ACC112 (cell line): ENCODE measurements around the gene TMEM203.
"Not testable (repeated sequence)": the region's sequence is repeated elsewhere in the genome, so short reads cannot be mapped to it uniquely, and the experiment has no call there.

Experiments
- H2AFZ ChIP-seq: fragments of 200-600 bp; sonication (generic); one replicate; pipeline ENCODE4 v1.6.0; 2017; ENCODE audit warnings: antibody characterized with exemption, low read length; ENCODE audit not compliant: unreplicated experiment
- H3K27ac ChIP-seq: fragments of 200-600 bp; sonication (generic); 2 replicates; pipeline ENCODE4 v1.5.1; 2014; ENCODE audit warnings: low read depth, mild to moderate bottlenecking, antibody characterized with exemption, low read length, moderate library complexity
- H3K27me3 ChIP-seq: fragments of 200-600 bp; sonication (generic); 2 replicates; pipeline ENCODE4 v1.6.1; 2014; ENCODE audit warnings: mild to moderate bottlenecking, antibody characterized with exemption, low read length, moderate library complexity, mixed read lengths; ENCODE audit not compliant: insufficient read depth
- H3K36me3 ChIP-seq: fragments of 200-600 bp; sonication (generic); 2 replicates; pipeline ENCODE4 v1.6.1; 2016; ENCODE audit warnings: mild to moderate bottlenecking, antibody characterized with exemption, low read length, moderate library complexity, mixed read lengths; ENCODE audit not compliant: insufficient read depth
- H3K4me1 ChIP-seq: fragments of 200-600 bp; sonication (generic); one replicate; pipeline ENCODE4 v1.6.1; 2016; ENCODE audit warnings: low read length, mixed read lengths; ENCODE audit not compliant: insufficient read depth, unreplicated experiment, control insufficient read depth
- H3K4me3 ChIP-seq: fragments of 200-600 bp; sonication (generic); 2 replicates; pipeline ENCODE4 v1.5.1; 2014; ENCODE audit warnings: mild to moderate bottlenecking, low read depth, low read length
- H3K79me2 ChIP-seq: fragments of 200-600 bp; sonication (generic); one replicate; pipeline ENCODE4 v1.6.0; 2016; ENCODE audit warnings: low read length; ENCODE audit not compliant: control insufficient read depth, unreplicated experiment, insufficient read depth

Gene TMEM203

DNA sequence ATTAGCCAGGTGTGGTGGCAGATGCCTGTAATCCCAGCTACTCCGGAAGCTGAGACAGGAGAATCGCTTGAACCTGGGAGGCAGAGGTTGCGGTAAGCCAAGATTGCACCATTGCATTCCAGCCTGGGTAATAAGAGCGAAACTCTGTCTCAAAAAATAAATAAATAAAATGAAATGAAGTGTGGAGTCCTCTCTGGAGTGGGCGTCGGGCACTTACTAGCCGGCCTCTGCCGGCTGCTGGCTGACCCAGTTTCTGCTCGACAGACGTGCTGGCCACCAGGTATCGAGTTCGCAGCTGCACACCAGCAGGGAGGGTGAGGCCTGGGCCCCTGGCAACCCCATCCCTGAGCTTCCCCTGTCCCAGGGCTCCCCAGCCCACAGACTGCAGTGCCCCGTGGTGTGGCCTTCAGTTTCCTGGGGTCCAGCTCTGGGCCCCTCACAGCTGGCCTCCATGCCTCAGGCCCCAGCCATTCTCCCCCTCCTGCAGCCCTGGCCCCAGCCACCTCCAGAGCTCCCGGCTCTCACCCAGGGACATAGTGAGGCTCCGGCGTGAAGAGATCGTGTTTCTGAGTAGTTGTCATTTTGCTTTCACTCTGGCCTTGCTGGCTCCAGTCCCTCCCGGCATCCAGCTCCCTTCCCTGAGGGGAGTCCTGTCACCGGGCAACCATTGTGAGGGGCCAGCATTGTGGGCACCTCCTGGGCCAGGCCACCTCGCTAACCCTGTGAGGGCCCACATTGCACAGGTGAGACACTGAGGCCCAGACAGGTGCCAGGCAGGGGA, 41.9 kb upstream of the TMEM203 start:
- peaks cover 20% of the 10 kb centered on the region for H3K4me1 ChIP-seq
- H3K27ac ChIP-seq, result no peak overlapping the region
- peaks cover 19% of the 10 kb centered on the region for H3K79me2 ChIP-seq
- no peak overlapping the region for H2AFZ ChIP-seq
- H3K27me3 ChIP-seq, result no peaks in the 10 kb centered on the region
- no peak overlapping the region for H3K4me3 ChIP-seq
- peaks cover 7% of the 10 kb centered on the region; the same call in 1 of the 2 replicates for H3K36me3 ChIP-seq

DNA sequence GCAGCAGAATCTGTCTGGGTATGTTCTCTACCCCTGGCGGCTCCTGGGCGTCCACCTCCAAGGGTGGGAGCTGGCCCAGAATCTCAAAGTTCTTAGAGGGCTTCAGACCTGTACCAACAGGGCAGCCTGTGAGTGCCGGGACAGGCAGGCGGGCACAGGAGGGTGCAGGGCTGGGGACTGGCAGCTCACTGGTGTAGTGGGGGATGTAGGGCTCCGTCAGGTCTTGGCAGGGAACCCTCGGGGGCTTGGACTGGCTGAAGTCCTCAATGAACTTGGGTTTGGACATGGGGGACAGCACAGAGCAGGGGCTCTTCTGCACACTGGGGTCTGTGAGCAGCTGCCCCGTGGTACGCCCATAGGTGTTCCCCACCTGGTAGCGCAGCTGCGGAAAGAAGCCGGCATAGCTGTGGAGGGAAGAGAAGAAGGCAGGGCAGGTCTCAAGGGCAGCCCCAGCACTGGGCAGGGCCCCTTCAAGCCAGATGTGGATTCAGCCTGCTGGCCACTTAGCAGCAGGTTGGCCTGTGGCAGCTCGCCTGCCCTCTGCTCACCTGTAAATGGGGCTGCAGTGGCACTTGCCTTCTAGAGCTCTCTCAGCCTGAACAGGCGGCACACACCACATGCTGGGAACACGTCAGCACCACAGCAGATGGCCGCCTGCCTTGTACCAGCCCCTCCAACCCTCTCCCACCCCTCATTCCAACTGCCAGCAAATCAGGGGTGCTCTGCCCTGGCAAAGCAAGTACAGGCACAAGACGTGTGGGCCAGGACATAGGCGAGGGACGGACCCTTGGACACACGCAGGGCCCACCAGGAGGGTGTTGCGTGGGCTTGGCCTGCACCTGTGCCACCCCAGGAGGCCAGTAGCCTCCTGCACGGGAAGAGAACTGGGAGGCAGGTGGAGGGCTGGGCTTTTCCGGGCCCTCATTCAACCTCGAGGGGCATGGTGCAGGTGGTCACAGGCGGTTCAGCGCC, 40.3 kb upstream of the TMEM203 start:
- peaks cover 15% of the 10 kb centered on the region; the same call in 1 of the 2 replicates for H3K36me3 ChIP-seq
- no peak overlapping the region for H3K27ac ChIP-seq

DNA sequence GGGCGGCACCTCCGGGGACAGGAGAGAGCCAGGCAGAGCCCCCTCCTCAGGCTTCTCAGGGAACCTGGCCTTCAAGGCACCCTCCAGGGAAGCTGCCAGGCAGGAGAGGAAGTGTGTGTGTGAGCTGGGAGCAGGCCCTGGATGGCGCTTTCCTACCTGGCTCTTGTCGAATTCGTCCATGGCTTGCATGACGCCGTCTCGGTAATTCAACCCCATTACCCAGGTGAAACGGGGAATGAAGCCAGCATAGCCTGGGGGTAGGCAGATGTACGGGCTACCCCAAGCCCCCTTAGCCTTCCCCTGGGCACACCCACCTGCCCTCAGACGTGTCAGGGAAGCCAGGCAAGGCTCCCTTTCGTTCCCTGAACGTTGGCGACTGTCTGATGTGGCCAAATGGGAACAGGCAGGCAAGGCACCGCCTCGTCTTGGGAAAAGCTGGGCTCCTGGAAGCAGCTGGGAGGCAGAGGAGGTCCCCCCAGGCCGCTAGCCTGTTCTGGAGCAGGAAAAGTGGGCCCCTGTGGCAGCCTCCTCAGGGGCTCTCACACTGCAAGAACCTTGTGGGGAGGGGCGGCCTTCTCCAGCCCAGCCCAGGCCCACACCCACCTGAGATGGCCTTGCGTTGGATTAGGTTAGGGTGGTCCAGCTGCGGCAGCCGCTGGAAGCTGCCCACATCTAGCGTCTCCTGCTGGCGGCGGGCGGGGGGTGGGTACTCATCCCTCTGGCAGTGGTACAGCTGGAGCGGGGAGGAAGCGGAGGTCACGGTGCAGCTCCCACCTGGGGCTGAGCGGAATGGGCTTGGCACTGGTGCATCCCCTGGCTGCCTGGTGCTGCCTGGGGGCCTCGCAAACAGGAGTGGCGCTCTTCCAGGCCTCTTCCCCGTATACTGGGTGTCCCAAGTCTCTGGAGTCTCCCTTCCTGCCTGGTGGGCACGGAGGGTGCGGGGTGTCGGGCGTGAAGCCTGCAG, 39.3 kb upstream of the TMEM203 start:
- H3K4me3 ChIP-seq, result no peak overlapping the region
- no peak overlapping the region for H3K27ac ChIP-seq
- peaks cover 15% of the 10 kb centered on the region; the same call in 1 of the 2 replicates for H3K36me3 ChIP-seq

More for the DNA sequence above, 40.3 kb upstream of the TMEM203 start:
- Histone ChIP-seq H3K4me1 (peaks cover 20% of the 10 kb centered on the region), H3K27me3 (no peaks in the 10 kb centered on the region), H3K4me3 (no peak overlapping the region), H2AFZ (no peak overlapping the region), H3K79me2 (peaks cover 28% of the 10 kb centered on the region)

DNA sequence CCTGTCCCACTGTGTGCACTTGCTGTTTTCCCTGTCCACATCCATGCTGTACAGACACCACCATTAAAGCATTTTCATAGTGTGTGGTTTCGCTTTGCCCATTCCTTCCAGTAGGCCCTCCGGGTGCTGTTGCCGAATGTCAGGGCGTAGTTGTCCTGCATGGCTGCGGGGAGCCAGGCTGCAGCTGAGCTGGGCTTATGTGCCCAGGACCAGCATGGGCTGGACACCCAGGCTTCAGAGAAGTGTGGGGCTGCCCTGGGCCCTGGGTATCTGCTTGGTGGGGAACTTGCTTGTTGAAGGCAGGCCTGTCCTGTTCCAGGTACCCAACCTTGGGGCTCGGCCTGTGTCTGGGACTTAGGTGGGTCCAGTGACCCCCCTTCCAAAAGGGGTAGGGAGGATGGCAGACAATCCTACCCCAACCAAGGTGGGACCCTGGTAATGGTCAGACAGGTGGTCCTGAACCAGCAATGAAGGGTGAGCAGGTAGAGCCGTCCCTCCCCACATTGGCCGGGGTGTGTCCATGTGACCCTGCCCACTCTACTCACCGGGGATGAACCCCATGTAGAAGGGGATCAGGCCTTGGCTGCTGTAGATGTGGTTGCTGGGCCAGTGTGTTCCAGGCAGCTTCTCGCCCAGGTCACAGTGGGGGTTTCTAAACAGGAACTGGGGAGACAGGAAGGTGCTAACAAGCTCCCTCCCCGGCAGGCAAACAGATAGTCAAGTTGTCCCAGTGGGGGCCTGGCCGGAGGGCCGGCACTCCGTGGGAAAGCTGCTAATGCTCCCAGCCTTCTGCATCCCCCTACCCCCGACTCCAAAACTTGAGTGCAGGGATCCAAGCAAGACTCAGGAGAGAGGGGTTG, 38.4 kb upstream of the TMEM203 start:
- Histone ChIP-seq H3K27ac (no peak overlapping the region), H3K4me1 (peaks cover 22% of the 10 kb centered on the region), H3K27me3 (no peaks in the 10 kb centered on the region), H3K36me3 (peaks cover 15% of the 10 kb centered on the region; the same call in 1 of the 2 replicates), H2AFZ (no peak overlapping the region), H3K79me2 (peaks cover 31% of the 10 kb centered on the region), H3K4me3 (peak overlapping the region; percentile 99; the same call in 1 of the 2 replicates)

More for the DNA sequence above, 39.3 kb upstream of the TMEM203 start:
- Histone ChIP-seq H2AFZ (no peak overlapping the region), H3K79me2 (peaks cover 28% of the 10 kb centered on the region), H3K27me3 (no peaks in the 10 kb centered on the region), H3K4me1 (peaks cover 20% of the 10 kb centered on the region)

DNA sequence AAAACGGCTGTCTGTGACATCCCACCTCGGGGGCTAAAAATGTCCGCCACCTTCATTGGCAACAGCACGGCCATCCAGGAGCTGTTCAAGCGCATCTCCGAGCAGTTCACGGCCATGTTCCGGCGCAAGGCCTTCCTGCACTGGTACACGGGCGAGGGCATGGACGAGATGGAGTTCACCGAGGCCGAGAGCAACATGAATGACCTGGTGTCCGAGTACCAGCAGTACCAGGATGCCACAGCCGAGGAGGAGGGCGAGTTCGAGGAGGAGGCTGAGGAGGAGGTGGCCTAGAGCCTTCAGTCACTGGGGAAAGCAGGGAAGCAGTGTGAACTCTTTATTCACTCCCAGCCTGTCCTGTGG, 37.8 kb upstream of the TMEM203 start:
- H3K79me2 ChIP-seq, result peaks cover 37% of the 10 kb centered on the region
- H3K36me3 ChIP-seq, result peaks cover 15% of the 10 kb centered on the region; the same call in 1 of the 2 replicates
- not testable (repeated sequence) for H2AFZ ChIP-seq, H3K27ac ChIP-seq, H3K27me3 ChIP-seq
- peaks cover 28% of the 10 kb centered on the region for H3K4me1 ChIP-seq
- H3K4me3 ChIP-seq, result peak overlapping the region; percentile 99; the same call in 1 of the 2 replicates

DNA sequence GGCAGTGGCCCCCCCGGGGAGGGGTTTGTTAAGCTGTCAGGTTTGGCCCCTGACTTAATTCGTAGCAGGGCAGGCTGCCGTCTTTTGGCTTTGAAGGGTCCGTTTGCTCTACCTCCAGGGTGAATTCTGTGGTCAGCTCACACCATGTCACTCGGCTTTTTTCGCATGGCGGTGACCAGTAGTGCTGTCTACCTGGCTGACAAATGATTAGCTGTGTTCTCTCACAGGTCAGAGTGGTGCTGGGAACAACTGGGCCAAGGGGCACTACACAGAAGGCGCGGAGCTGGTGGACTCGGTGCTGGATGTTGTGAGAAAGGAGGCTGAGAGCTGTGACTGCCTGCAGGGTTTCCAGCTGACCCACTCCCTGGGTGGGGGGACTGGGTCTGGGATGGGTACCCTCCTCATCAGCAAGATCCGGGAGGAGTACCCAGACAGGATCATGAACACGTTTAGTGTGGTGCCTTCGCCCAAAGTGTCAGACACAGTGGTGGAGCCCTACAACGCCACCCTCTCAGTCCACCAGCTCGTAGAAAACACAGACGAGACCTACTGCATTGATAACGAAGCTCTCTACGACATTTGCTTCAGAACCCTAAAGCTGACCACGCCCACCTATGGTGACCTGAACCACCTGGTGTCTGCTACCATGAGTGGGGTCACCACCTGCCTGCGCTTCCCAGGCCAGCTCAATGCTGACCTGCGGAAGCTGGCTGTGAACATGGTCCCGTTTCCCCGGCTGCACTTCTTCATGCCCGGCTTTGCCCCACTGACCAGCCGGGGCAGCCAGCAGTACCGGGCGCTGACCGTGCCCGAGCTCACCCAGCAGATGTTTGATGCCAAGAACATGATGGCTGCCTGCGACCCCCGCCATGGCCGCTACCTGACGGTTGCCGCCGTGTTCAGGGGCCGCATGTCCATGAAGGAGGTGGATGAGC, 37.1 kb upstream of the TMEM203 start:
- Histone ChIP-seq H3K27ac (peak overlapping the region; percentile 68; the same call in 1 of the 2 replicates), H3K79me2 (peaks cover 39% of the 10 kb centered on the region), H3K27me3 (no peaks in the 10 kb centered on the region), H2AFZ (no peak overlapping the region), H3K4me3 (peak overlapping the region; percentile 99), H3K4me1 (peaks cover 30% of the 10 kb centered on the region), H3K36me3 (peaks cover 15% of the 10 kb centered on the region; the same call in 1 of the 2 replicates)

GRCh38 chr9:137241490-137242268, 36.2 kb upstream of the TMEM203 start:
- H3K4me1 ChIP-seq, result peaks cover 32% of the 10 kb centered on the region
- H3K36me3 ChIP-seq, result peaks cover 15% of the 10 kb centered on the region; the same call in 1 of the 2 replicates
- H3K27ac ChIP-seq, result peak overlapping the region; percentile 73
- no peak overlapping the region for H2AFZ ChIP-seq
- no peaks in the 10 kb centered on the region for H3K27me3 ChIP-seq
- H3K79me2 ChIP-seq, result peaks cover 41% of the 10 kb centered on the region
- H3K4me3 ChIP-seq, result peak overlapping the region; percentile 99

DNA sequence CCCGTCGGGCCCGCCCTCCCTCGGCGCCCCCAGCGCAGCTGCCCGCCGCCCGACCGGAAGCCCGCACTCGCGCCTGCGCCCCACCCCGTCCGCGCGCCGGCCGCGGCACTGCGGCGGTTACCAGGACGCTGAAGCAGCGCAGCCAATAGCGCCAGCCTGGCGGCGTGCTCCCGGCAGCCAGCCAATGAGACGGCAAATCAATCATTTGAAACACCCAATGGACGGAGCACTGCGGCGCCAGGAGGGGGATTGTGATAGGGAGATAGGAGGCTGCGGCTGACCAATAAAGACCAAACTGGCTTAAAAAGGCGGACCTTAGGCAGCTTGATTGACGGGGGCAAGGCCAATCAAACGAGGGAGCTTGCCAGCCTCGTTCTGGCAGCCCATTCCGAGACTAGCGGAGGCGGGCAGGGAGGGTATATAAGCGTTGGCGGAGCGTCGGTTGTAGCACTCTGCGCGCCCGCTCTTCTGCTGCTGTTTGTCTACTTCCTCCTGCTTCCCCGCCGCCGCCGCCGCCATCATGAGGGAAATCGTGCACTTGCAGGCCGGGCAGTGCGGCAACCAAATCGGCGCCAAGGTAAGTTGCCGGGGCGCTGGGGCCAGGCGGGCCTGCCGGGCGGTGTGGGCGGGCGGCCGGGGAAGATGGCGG, 35.5 kb upstream of the TMEM203 start, which contains the start of gene TUBB4B:
Gene TUBB4B (plus strand): TSS at position 447 of the 649 bp plus-strand sequence. CDS start 74 bp downstream, at position 521.
- Histone ChIP-seq H3K36me3 (peaks cover 15% of the 10 kb centered on the region; the same call in 1 of the 2 replicates), H2AFZ (peak within 1 kb of the TSS; percentile 21), H3K4me3 (peak within 1 kb of the TSS; percentile 99), H3K79me2 (peaks cover 41% of the 10 kb centered on the region), H3K27ac (peak within 1 kb of the TSS; percentile 88), H3K4me1 (peaks cover 34% of the 10 kb centered on the region), H3K27me3 (no peaks in the 10 kb centered on the region)
